ENCODE data around the gene MLEC.

Gene MLEC

GRCh38 chr12:120663741-120664140, 23.2 kb upstream of the MLEC start:
- no peak for ATAC-seq

GRCh38 chr12:120666571-120667390, 20.2 kb upstream of the MLEC start:
- no peak for ATAC-seq
- TF ChIP-seq OSR1 (CRISPR knock-in tag; IDR thresholded peaks at IDR 0.05) (no peak), ZNF8 (CRISPR knock-in tag; IDR thresholded peaks at IDR 0.05) (no peak), PATZ1 (CRISPR knock-in tag; IDR thresholded peaks at IDR 0.05; ENCODE audit: borderline replicate concordance) (no peak), BACH2 (CRISPR knock-in tag; IDR thresholded peaks at IDR 0.05; ENCODE audit: borderline replicate concordance) (no peak), SNAI2 (CRISPR knock-in tag; IDR thresholded peaks at IDR 0.05) (no peak), PPARA (CRISPR knock-in tag; IDR thresholded peaks at IDR 0.05; ENCODE audit: borderline replicate concordance) (no peak), ARNTL (CRISPR knock-in tag; IDR thresholded peaks at IDR 0.05; ENCODE audit: borderline replicate concordance, low read depth) (no peak), RARB (CRISPR knock-in tag; IDR thresholded peaks at IDR 0.05) (no peak), GLIS3 (CRISPR knock-in tag; IDR thresholded peaks at IDR 0.05) (no peak), ZNF565 (CRISPR knock-in tag; conservative IDR thresholded peaks at IDR 0.05; ENCODE audit: low read depth) (no peak), ISL1 (CRISPR knock-in tag; IDR thresholded peaks at IDR 0.05) (no peak), ZFP3 (CRISPR knock-in tag; IDR thresholded peaks at IDR 0.05) (no peak), ZC3H10 (CRISPR knock-in tag; IDR thresholded peaks at IDR 0.05) (no peak), ZFP30 (CRISPR knock-in tag; IDR thresholded peaks at IDR 0.05) (no peak), TOX (CRISPR knock-in tag; IDR thresholded peaks at IDR 0.05; ENCODE audit: borderline replicate concordance) (no peak), TSHZ2 (CRISPR knock-in tag; IDR thresholded peaks at IDR 0.05) (no peak), ZNF70 (CRISPR knock-in tag; IDR thresholded peaks at IDR 0.05) (no peak), TCF4 (CRISPR knock-in tag; IDR thresholded peaks at IDR 0.05; ENCODE audit: borderline replicate concordance) (no peak), ESRRG (CRISPR knock-in tag; IDR thresholded peaks at IDR 0.05) (no peak), CSRNP3 (CRISPR knock-in tag; IDR thresholded peaks at IDR 0.05) (no peak)

More at GRCh38 chr12:120663741-120664140, 23.2 kb upstream of the MLEC start:
- no peak for TF ChIP-seq ZNF565 (CRISPR knock-in tag; conservative IDR thresholded peaks at IDR 0.05; ENCODE audit: low read depth)
- TF ChIP-seq POU6F1 (CRISPR knock-in tag; IDR thresholded peaks at IDR 0.05; ENCODE audit: borderline replicate concordance, low read depth), result no peak
- TF ChIP-seq OSR1 (CRISPR knock-in tag; IDR thresholded peaks at IDR 0.05), result no peak
- TF ChIP-seq ZC3H10 (CRISPR knock-in tag; IDR thresholded peaks at IDR 0.05), result no peak
- TF ChIP-seq SNAI2 (CRISPR knock-in tag; IDR thresholded peaks at IDR 0.05), result no peak
- no peak for TF ChIP-seq ZFP3 (CRISPR knock-in tag; IDR thresholded peaks at IDR 0.05)
- no peak for TF ChIP-seq GLIS3 (CRISPR knock-in tag; IDR thresholded peaks at IDR 0.05)
- no peak for TF ChIP-seq ARNTL (CRISPR knock-in tag; IDR thresholded peaks at IDR 0.05; ENCODE audit: borderline replicate concordance, low read depth)

Data from SK-N-SH treated with all-trans-retinoic acid at 6 μM for 48 hours (cell line).